Measurements from ENCODE around the gene HSPA12B. TPM values are rescaled to one million over a fixed set of nuclear protein-coding genes. Genes with fewer than 3 reads are reported as not detected.
"Not testable (repeated sequence)": the region's sequence is repeated elsewhere in the genome, so short reads cannot be mapped to it uniquely, and the experiment has no call there.

The HSPA12B gene
- total RNA-seq, 1 experiment from 2014 or later = 2.7 TPM

DNA sequence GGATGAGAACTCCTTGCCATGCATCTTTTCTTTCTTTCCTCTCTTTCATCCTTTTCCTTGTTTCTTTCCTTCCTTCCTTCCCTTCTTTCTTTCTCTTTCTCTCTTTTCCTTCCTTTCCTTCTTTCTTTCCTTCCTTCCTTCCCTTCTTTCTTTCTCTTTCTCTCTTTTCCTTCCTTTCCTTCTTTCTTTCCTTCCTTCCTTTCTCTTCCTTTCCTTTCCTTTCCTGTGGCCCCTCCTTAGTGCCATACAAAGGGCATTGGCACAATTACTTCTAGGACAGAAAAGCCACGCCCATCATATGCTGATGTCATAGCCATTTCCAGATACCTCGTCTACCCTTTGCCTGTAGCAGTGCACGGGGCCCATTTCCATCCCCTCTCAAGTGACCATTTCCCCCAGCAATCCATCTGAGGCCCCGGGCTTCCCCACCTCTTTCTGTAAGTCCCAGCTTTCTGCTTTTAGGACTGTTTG lies 56.2 kb downstream of the HSPA12B start:
- Histone ChIP-seq H3K4me2 (ENCODE audit: insufficient read depth, insufficient read length, low read length) (no peak overlapping the region), H2BK15ac (ENCODE audit: low read depth, low read length) (no peak overlapping the region)
- no peak for TF ChIP-seq CTCF (conservative IDR thresholded peaks at IDR 0.05)

DNA sequence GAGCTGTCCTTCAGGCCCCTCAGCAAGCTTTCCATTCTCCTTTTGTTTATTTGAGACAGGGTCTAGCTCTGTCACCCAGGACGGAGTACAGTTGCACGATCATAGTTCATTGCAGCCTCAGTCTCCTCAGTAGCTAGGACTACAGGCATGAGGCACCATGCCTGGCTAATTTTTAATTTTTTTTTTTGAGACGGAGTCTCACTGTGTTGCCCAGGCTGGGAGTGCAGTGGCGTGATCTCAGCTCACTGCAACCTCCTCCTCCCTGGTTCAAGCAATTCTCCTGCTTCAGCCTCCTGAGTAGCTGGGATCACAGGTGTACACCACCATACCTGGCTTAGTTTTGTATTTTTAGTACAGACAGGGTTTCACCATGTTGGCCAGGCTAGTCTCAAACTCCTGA lies 56.7 kb downstream of the HSPA12B start:
- H3K9me3 Mint-ChIP-seq; H4K8ac ChIP-seq (replicated peaks; ENCODE audit: insufficient read length, low read depth, low read length); DNase-seq; H3K4me1 Mint-ChIP-seq; H3K23ac ChIP-seq (ENCODE audit: insufficient read length, low read depth, low read length); H2BK20ac ChIP-seq (ENCODE audit: low read depth, low read length, poor library complexity, severe bottlenecking); H4K91ac ChIP-seq (ENCODE audit: insufficient read length, low read depth, low read length); H3K4ac ChIP-seq (ENCODE audit: low read depth, low read length); H2BK120ac ChIP-seq (ENCODE audit: low read depth, low read length, poor library complexity, severe bottlenecking); H3K4me2 ChIP-seq (ENCODE audit: insufficient read depth, insufficient read length, low read length); H3K79me1 ChIP-seq (ENCODE audit: insufficient read depth, low read depth, low read length, poor library complexity, severe bottlenecking); H3K14ac ChIP-seq (ENCODE audit: insufficient read depth, low read length); H2BK12ac ChIP-seq (ENCODE audit: insufficient read length, low read depth, low read length); H3K36me3 Mint-ChIP-seq (ENCODE audit: insufficient read depth in 1 of 3, low read depth in 3 of 3); H3K9me3 ChIP-seq (ENCODE audit: control insufficient read depth, low read depth, low read length); H3K56ac ChIP-seq (ENCODE audit: insufficient read length, low read depth, low read length); H3K18ac ChIP-seq (ENCODE audit: insufficient read length, low read depth, low read length); H2BK15ac ChIP-seq (ENCODE audit: low read depth, low read length); H2AFZ ChIP-seq (ENCODE audit: low read length); H3K79me2 ChIP-seq (ENCODE audit: insufficient read depth, low read length); H4K5ac ChIP-seq (ENCODE audit: insufficient read length, low read depth, low read length); H3K4me1 ChIP-seq (ENCODE audit: insufficient read depth, low read length); H4K20me1 ChIP-seq (ENCODE audit: control insufficient read depth, insufficient read depth, insufficient read length); H3K9ac ChIP-seq (ENCODE audit: extremely low read depth, insufficient read length, low read length); H3K23me2 ChIP-seq (ENCODE audit: insufficient read length, low read depth, low read length, poor library complexity, severe bottlenecking); H3K27me3 ChIP-seq (ENCODE audit: insufficient read depth, low read length); H3K4me3 Mint-ChIP-seq; H2BK5ac ChIP-seq (ENCODE audit: insufficient read length, low read length); H2AK5ac ChIP-seq (ENCODE audit: insufficient read length, low read length); H3T11ph ChIP-seq (ENCODE audit: low read length); H3K27ac ChIP-seq (ENCODE audit: insufficient read length, low read depth, low read length): not testable (repeated sequence)
- Mint-ChIP-seq H3K27me3 (ENCODE audit: low read depth) (peaks cover 33% of the 10 kb centered on the region), H3K27ac (peak overlapping the region in 1 of 3 experiments; percentile 2; a peak in 1 of 7 replicates)
- WGBS (ENCODE audit: extremely low coverage, insufficient read length, low lambda C conversion rate) = no CpG with 5 or more reads among the region's 4 CpGs

More for the DNA sequence above, 56.2 kb downstream of the HSPA12B start:
- no peaks in the 10 kb centered on the region for H3K4me1 ChIP-seq (ENCODE audit: insufficient read depth, low read length)
- H4K91ac ChIP-seq (ENCODE audit: insufficient read length, low read depth, low read length) = no peak overlapping the region
- Mint-ChIP-seq H3K4me3 (no peak overlapping the region), H3K9me3 (no peaks in the 10 kb centered on the region), H3K4me1 (peaks cover 4 to 6% of the 10 kb centered on the region in 2 experiments), H3K36me3 (ENCODE audit: insufficient read depth in 1 of 3, low read depth in 3 of 3) (peaks cover 5 to 8% (median 8%) of the 10 kb centered on the region in 3 experiments; a peak in 6 of 7 replicates), H3K27ac (peak overlapping the region in 1 of 3 experiments; percentile 2; a peak in 1 of 7 replicates), H3K27me3 (ENCODE audit: low read depth) (peaks cover 32% of the 10 kb centered on the region)
- H3T11ph ChIP-seq (ENCODE audit: low read length) = no peak overlapping the region
- no peak overlapping the region for H3K9ac ChIP-seq (ENCODE audit: extremely low read depth, insufficient read length, low read length)
- no peak overlapping the region for H2BK12ac ChIP-seq (ENCODE audit: insufficient read length, low read depth, low read length)
- no peaks in the 10 kb centered on the region for H4K20me1 ChIP-seq (ENCODE audit: control insufficient read depth, insufficient read depth, insufficient read length)
- no peak overlapping the region for H3K56ac ChIP-seq (ENCODE audit: insufficient read length, low read depth, low read length)
- no peak overlapping the region for H2AFZ ChIP-seq (ENCODE audit: low read length)
- no peak overlapping the region for H4K8ac ChIP-seq (replicated peaks; ENCODE audit: insufficient read length, low read depth, low read length)
- DNase-seq = no peak
- H3K9me3 ChIP-seq (ENCODE audit: control insufficient read depth, low read depth, low read length) = no peaks in the 10 kb centered on the region
- H2BK5ac ChIP-seq (ENCODE audit: insufficient read length, low read length) = no peak overlapping the region
- H3K79me2 ChIP-seq (ENCODE audit: insufficient read depth, low read length) = no peaks in the 10 kb centered on the region
- no peak overlapping the region for H3K14ac ChIP-seq (ENCODE audit: insufficient read depth, low read length)
- H2BK20ac ChIP-seq (ENCODE audit: low read depth, low read length, poor library complexity, severe bottlenecking) = no peak overlapping the region
- peaks cover 7% of the 10 kb centered on the region for H3K23me2 ChIP-seq (ENCODE audit: insufficient read length, low read depth, low read length, poor library complexity, severe bottlenecking)
- no CpG with 5 or more reads among the region's 4 CpGs for WGBS (ENCODE audit: extremely low coverage, insufficient read length, low lambda C conversion rate)
- no peak overlapping the region for H2AK5ac ChIP-seq (ENCODE audit: insufficient read length, low read length)
- no peak overlapping the region for H3K4ac ChIP-seq (ENCODE audit: low read depth, low read length)
- H3K27ac ChIP-seq (ENCODE audit: insufficient read length, low read depth, low read length) = no peak overlapping the region
- no peak overlapping the region for H3K18ac ChIP-seq (ENCODE audit: insufficient read length, low read depth, low read length)
- no peaks in the 10 kb centered on the region for H3K79me1 ChIP-seq (ENCODE audit: insufficient read depth, low read depth, low read length, poor library complexity, severe bottlenecking)
- no peak overlapping the region for H2BK120ac ChIP-seq (ENCODE audit: low read depth, low read length, poor library complexity, severe bottlenecking)
- H3K23ac ChIP-seq (ENCODE audit: insufficient read length, low read depth, low read length) = no peak overlapping the region
- H4K5ac ChIP-seq (ENCODE audit: insufficient read length, low read depth, low read length) = no peak overlapping the region
- H3K27me3 ChIP-seq (ENCODE audit: insufficient read depth, low read length) = no peaks in the 10 kb centered on the region

Measured in H9 (cell line).